K562 (cell line): ENCODE measurements around the gene CCNQ. TPM values are rescaled to one million over a fixed set of nuclear protein-coding genes. Genes with fewer than 3 reads are reported as not detected.

Source experiments
- CBX3 ChIP-seq, 2 experiments: IDR thresholded peaks; 1 replicate in 1 of 2; 2 replicates in 1 of 2; pipeline ENCODE4 v1.6.1; 2012; ENCODE audit warnings: inconsistent platforms in 2 of 2, low read length in 2 of 2, borderline replicate concordance in 1 of 2, control low read depth in 1 of 2
- CCNT2 ChIP-seq: IDR thresholded peaks from 2 replicates; pipeline ENCODE4 v1.6.1; 2011; ENCODE audit warnings: borderline replicate concordance, low read depth, mild to moderate bottlenecking, moderate library complexity, mixed read lengths, low read length; ENCODE audit not compliant: insufficient read length; ENCODE audit errors: extremely low read depth
- CREBBP ChIP-seq: IDR thresholded peaks from one replicate; pipeline ENCODE4 v1.6.1; 2012; ENCODE audit warnings: low read depth, mild to moderate bottlenecking, control low read depth, inconsistent platforms, low read length
- MCM2 ChIP-seq: fragments of 450-650 bp; IDR thresholded peaks from 2 replicates; pipeline ENCODE4 v1.6.1; 2017; ENCODE audit warnings: low read depth, mild to moderate bottlenecking
- MLX ChIP-seq, 2 experiments: fragments of 450-650 bp in 1 of 2; sonication (generic) in 1 of 2; formaldehyde crosslinking; conservative IDR thresholded peaks; 2 replicates each; pipeline versions ENCODE4 v1.4.0 to v1.8.1; 2020 to 2022; ENCODE audit warnings: mild to moderate bottlenecking in 1 of 2, missing genetic modification reagents in 1 of 2
- NCOA6 ChIP-seq: fragments of 450-650 bp; IDR thresholded peaks from 2 replicates; pipeline ENCODE4 v1.6.1; 2017; ENCODE audit warnings: mild to moderate bottlenecking
- NFRKB ChIP-seq: fragments of 450-650 bp; IDR thresholded peaks from 2 replicates; pipeline ENCODE4 v1.6.1; 2016; ENCODE audit warnings: low read depth
- PKNOX1 ChIP-seq: fragments of 450-650 bp; IDR thresholded peaks from 2 replicates; pipeline ENCODE4 v1.6.1; 2016
- POLR2AphosphoS2 ChIP-seq: IDR thresholded peaks from 2 replicates; pipeline ENCODE4 v1.6.1; 2012; ENCODE audit warnings: low read length, improper control_type of control experiment
- POLR3G ChIP-seq: IDR thresholded peaks from 2 replicates; pipeline ENCODE4 v1.6.1; 2011; ENCODE audit not compliant: insufficient read length, insufficient replicate concordance; ENCODE audit errors: extremely low read depth
- SMAD1 ChIP-seq: fragments of 150-350 bp; IDR thresholded peaks from 2 replicates; pipeline ENCODE4 v1.6.1; 2014; ENCODE audit warnings: low read length, low read depth; ENCODE audit not compliant: partially characterized antibody
- STAT6 ChIP-seq: sonication (generic); formaldehyde crosslinking; IDR thresholded peaks from 2 replicates; pipeline ENCODE4 v1.8.1; 2023; ENCODE audit warnings: mild to moderate bottlenecking, missing genetic modification reagents
- TAF15 ChIP-seq: fragments of 200-400 bp; formaldehyde crosslinking; IDR thresholded peaks from 2 replicates; pipeline ENCODE4 v1.6.1; 2017; ENCODE audit warnings: mild to moderate bottlenecking, low read depth, low read length, moderate library complexity
- polyA plus RNA-seq, 8 experiments: library from polyadenylated mRNA; depleted of rRNA in 4 of 8; stranded (reverse) in 5 of 8; unstranded in 3 of 8; fragments of >200 nt; fragmentation: Nextera tagmentation in 2 of 8; fragmentation: Illumina TruSeq in 1 of 8; extraction: Ambion mirVana in 2 of 8; extraction: Trizol in 1 of 8; gene quantifications; 2 replicates each; pipeline versions ENCODE4 v1.2.1 to v1.2.3, GENCODE V29; 2011 to 2014; ENCODE audit warnings: inconsistent platforms in 1 of 8, missing spikeins in 1 of 8
- total RNA-seq, 7 experiments: library from RNA; depleted of rRNA in 6 of 7; stranded (reverse); fragments of >200 nt in 6 of 7; fragmentation: Illumina TruSeq in 2 of 7; extraction: Trizol in 2 of 7; gene quantifications; 2 replicates each; pipeline versions ENCODE4 v1.2.1 to v1.2.3, GENCODE V29; 2011 to 2021; ENCODE audit warnings: low replicate concordance in 1 of 7

The CCNQ gene
- total and polyA plus RNA-seq, 9 of the 15 experiments (the other 6 are each of a cell fraction or from before 2014, with no cell fraction given) = 0.92 to 53.8 (median 25.3) TPM

GRCh38 chrX:153609917-153610835, 11.2 kb upstream of the CCNQ start (continued):
- TF ChIP-seq SMAD1 (no peak), NFRKB (no peak), POLR3G (no peak), CREBBP (no peak), POLR2AphosphoS2 (no peak), CBX3 (IDR thresholded peaks at IDR 0.05; ENCODE audit: borderline replicate concordance in 1 of 2, low read length in 2 of 2) (no peak; a peak in 1 of 3 replicates), CCNT2 (no peak), NCOA6 (no peak), MCM2 (no peak), MLX (CRISPR knock-in tag; conservative IDR thresholded peaks at IDR 0.05) (no peak), PKNOX1 (no peak), STAT6 (CRISPR knock-in tag) (no peak), TAF15 (no peak)
